CD4-positive, alpha-beta T cell treated with Interleukin-2 at 100 ng/mL for 4 hours (primary cell): ENCODE data around the gene TMF1.

Source experiments
- DNase-seq: peaks from one replicate; pipeline ENCODE4 v3.0.0-alpha.2; 2020; ENCODE audit warnings: low spot score

Gene TMF1

GRCh38 chr3:69012100-69012799, 39.9 kb downstream of the TMF1 start:
- DNase-seq, result no peak

- DNase-seq, result no peak
Observed at GRCh38 chr3:69011096-69011730, 40.9 kb downstream of the TMF1 start.

- no peak for DNase-seq
Observed at GRCh38 chr3:69009559-69010410, 42.3 kb downstream of the TMF1 start.

- DNase-seq, result no peak
Observed at GRCh38 chr3:69008980-69009379, 43.2 kb downstream of the TMF1 start.

- DNase-seq, result no peak
Observed at GRCh38 chr3:69005791-69006482, 46.2 kb downstream of the TMF1 start.

- no peak for DNase-seq
Observed at GRCh38 chr3:69005071-69005790, 46.9 kb downstream of the TMF1 start.

- DNase-seq, result no peak
Observed at GRCh38 chr3:69004138-69004537, 48.0 kb downstream of the TMF1 start.

- DNase-seq, result no peak
Observed at GRCh38 chr3:68999605-69000004, 52.5 kb downstream of the TMF1 start.

- DNase-seq, result no peak
Observed at GRCh38 chr3:68999158-68999557, 53.0 kb downstream of the TMF1 start.

- DNase-seq, result peak; percentile 7
Observed at GRCh38 chr3:68997887-68998286, 54.2 kb downstream of the TMF1 start.

GRCh38 chr3:68996356-68996995, 55.7 kb downstream of the TMF1 start:
- no peak for DNase-seq

- no peak for DNase-seq
Observed at GRCh38 chr3:68988740-68989139, 63.4 kb downstream of the TMF1 start.

GRCh38 chr3:68987322-68987721, 64.8 kb downstream of the TMF1 start:
- no peak for DNase-seq

- no peak for DNase-seq
Observed at GRCh38 chr3:68986496-68987208, 65.5 kb downstream of the TMF1 start.

- no peak for DNase-seq
Observed at GRCh38 chr3:68985146-68985790, 66.9 kb downstream of the TMF1 start.

GRCh38 chr3:68984011-68984530, 68.1 kb downstream of the TMF1 start:
- DNase-seq, result no peak

GRCh38 chr3:68977486-68978167, 74.5 kb downstream of the TMF1 start:
- no peak for DNase-seq

- no peak for DNase-seq
Observed at GRCh38 chr3:68974711-68975110, 77.4 kb downstream of the TMF1 start.

- DNase-seq, result no peak
Observed at GRCh38 chr3:68973639-68974038, 78.5 kb downstream of the TMF1 start.
